Keratinocyte (primary cell): ENCODE results near the gene HDAC10.

Experiments used
- CTCF ChIP-seq, 3 experiments: IDR thresholded peaks in 1 of 3; conservative IDR thresholded peaks in 1 of 3; optimal IDR thresholded peaks in 1 of 3; 2 replicates in 2 of 3; 3 replicates in 1 of 3; pipeline versions ENCODE3 to v1.5.1; 2011; ENCODE audit warnings: low read length in 3 of 3, mild to moderate bottlenecking in 3 of 3, moderate library complexity in 2 of 3, control low read depth in 1 of 3, inconsistent platforms in 1 of 3; ENCODE audit not compliant: insufficient read depth in 2 of 3; ENCODE audit errors: extremely low read depth in 1 of 3
- EZH2 ChIP-seq: IDR thresholded peaks from one replicate; pipeline ENCODE4 v1.6.1; 2012; ENCODE audit warnings: inconsistent platforms, mild to moderate bottlenecking, low read length, moderate library complexity

GRCh38 chr22:50233223-50233622 is 17.8 kb downstream of the HDAC10 start:
- TF ChIP-seq CTCF (optimal IDR thresholded peaks at IDR 0.05 in 1 of 3, IDR thresholded peaks at IDR 0.05 in 1 of 3, conservative IDR thresholded peaks at IDR 0.05 in 1 of 3; ENCODE audit: extremely low read depth in 1 of 3, insufficient read depth in 2 of 3, low read length in 3 of 3): no peak
- TF ChIP-seq EZH2: no peak
